ENCODE data around the gene CHML.

CHML gene

DNA sequence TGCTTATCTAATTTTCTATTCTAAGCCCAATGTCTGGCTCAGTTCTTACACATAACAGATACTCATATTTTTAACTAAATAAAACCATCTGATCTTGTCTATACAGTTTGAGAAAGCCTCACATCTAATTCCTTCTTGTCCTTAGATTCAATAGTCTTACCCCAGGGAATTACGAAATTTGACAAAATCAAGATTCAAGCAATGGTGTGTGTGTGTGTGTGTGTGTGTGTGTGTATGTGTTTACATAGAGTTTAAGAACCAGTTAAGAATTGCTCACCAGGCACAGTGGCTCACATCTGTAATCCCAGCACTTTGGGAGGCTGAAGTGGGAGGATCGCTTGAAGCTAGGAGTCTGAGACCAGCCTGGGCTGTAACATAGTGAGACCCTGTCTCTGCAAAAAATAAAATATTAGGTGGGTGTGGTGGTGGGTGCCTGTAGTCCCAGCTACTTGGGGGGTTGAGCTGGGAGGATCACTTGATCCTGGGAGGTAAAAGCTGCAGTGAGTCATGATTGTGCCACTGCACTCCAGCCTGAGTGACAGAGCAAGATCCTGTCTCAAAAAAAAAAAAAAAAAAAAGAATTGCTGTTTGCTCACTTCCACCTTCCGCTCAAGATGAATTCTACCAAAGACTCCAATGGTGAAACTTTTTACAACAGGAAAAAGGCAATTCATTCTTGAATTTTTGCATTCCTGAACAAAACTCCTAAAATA lies 18.1 kb upstream of the CHML start:
- H3K4me3 ChIP-seq (ENCODE audit: low read length) = no peak overlapping the region
- DNase-seq (ENCODE audit: low read depth) = no peak
- TF ChIP-seq, protein P1, sequence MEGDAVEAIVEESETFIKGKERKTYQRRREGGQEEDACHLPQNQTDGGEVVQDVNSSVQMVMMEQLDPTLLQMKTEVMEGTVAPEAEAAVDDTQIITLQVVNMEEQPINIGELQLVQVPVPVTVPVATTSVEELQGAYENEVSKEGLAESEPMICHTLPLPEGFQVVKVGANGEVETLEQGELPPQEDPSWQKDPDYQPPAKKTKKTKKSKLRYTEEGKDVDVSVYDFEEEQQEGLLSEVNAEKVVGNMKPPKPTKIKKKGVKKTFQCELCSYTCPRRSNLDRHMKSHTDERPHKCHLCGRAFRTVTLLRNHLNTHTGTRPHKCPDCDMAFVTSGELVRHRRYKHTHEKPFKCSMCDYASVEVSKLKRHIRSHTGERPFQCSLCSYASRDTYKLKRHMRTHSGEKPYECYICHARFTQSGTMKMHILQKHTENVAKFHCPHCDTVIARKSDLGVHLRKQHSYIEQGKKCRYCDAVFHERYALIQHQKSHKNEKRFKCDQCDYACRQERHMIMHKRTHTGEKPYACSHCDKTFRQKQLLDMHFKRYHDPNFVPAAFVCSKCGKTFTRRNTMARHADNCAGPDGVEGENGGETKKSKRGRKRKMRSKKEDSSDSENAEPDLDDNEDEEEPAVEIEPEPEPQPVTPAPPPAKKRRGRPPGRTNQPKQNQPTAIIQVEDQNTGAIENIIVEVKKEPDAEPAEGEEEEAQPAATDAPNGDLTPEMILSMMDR (conservative IDR thresholded peaks at IDR 0.05; ENCODE audit: low read depth, low read length) = no peak

DNA sequence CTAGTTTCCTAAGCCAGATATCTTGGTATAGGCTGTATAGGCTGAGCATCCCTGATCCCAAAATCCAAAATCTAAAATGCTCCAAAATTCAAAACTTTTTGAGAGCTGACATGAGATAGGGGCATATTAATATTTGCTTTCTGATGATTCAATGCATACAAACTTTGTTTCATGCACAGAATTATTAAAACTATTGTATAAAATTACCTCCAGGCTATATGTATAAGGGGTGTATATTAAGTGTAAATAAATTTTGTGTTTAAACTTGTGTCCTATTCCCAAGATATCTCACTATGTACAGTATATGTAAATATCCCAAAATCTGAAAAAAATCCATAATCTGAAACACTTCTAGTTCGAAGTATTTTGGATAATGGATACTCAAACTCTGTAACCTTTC lies 14.5 kb upstream of the CHML start:
- TF ChIP-seq, protein P1 (conservative IDR thresholded peaks at IDR 0.05; ENCODE audit: low read depth, low read length) = no peak
- no peak for DNase-seq (ENCODE audit: low read depth)
- H3K4me3 ChIP-seq (ENCODE audit: low read length) = no peak overlapping the region

DNA sequence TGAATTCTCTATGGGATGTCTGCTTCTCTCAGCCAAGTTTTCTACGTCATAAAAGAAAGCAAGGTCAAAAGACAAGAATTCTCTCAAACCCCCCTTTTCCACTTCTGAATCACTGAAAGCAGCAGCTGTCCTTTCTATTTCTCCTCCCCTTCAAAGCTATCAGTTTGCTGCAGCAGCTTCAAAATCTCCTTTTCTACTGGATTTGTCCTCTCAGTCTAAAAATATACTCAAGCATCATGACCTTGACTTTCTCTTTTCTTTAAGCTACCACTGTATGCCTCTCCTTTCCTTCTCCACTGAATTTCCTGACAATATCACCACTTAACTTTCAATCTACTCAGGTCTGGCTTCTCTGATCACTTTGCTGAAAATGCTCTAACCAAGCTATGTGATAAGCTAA lies 13.8 kb upstream of the CHML start:
- no peak for DNase-seq (ENCODE audit: low read depth)
- H3K4me3 ChIP-seq (ENCODE audit: low read length) = no peak overlapping the region
- TF ChIP-seq, protein P1 (conservative IDR thresholded peaks at IDR 0.05; ENCODE audit: low read depth, low read length) = no peak

DNA sequence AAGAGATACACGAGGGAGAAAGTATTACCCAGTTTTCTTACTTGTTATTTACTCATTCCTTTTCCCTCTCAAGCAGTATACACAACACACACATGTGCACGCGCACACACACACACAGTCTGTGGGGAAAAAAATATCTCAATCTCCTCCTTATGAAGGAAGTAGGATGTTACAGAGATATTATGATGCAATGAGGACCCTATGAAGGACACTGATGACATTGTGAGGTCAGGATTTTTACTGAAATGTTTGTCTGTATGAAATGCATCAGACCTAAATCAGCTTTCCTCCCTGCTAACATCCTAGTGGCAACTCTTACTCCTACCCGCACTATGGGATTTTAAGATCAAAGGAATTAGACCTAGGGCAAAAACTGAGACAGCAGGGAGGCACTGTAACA lies 11.8 kb upstream of the CHML start, which contains the start of gene WDR64:
TSS of gene WDR64 (plus strand) at position 270 of the 400 bp plus-strand sequence. CDS start 204 bp downstream, outside the sequence.
- TF ChIP-seq, protein P1 (conservative IDR thresholded peaks at IDR 0.05; ENCODE audit: low read depth, low read length) = no peak
- H3K4me3 ChIP-seq (ENCODE audit: low read length) = no peak within 1 kb of the TSS
- DNase-seq (ENCODE audit: low read depth) = no peak

DNA sequence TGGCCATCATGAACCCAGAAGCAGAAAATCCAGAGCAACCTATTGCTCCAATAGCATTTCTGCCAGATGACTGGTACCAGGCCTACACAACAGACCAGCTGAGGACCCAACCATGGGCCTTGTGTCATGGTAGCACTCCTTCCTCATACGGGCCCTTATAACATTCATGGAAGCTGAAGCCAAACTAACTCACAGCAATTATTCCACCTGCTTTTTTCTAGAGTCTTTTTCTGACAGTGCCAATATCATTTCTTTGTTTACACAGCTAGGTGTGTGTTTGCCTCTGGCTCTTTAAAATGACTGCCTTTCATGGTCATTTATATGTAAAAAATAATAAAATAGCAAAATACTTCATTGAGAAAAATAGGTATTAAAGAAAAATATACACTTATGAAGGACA lies 8.0 kb upstream of the CHML start:
- no peak overlapping the region for H3K4me3 ChIP-seq (ENCODE audit: low read length)
- DNase-seq (ENCODE audit: low read depth) = no peak
- TF ChIP-seq, protein P1 (conservative IDR thresholded peaks at IDR 0.05; ENCODE audit: low read depth, low read length) = no peak

DNA sequence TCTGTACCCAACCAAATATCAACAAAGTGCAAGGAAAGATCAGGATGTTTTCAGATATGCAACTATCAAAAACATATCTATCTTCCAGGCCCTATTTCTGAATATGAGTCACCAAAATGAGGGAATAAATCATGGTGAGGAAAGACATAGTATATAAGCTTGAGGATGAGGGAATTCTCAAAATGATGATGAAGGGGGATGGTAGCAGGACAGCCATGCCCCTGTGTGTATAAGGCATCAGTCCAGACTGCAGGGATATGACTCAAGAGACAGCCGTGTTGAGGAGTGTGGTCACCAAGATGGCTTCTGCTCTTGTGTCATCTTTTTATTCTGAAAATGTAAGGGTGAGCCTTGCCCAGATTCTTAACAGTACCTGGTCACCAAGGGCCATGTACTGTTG lies 7.5 kb upstream of the CHML start:
- TF ChIP-seq, protein P1 (conservative IDR thresholded peaks at IDR 0.05; ENCODE audit: low read depth, low read length) = no peak
- H3K4me3 ChIP-seq (ENCODE audit: low read length) = no peak overlapping the region
- no peak for DNase-seq (ENCODE audit: low read depth)

DNA sequence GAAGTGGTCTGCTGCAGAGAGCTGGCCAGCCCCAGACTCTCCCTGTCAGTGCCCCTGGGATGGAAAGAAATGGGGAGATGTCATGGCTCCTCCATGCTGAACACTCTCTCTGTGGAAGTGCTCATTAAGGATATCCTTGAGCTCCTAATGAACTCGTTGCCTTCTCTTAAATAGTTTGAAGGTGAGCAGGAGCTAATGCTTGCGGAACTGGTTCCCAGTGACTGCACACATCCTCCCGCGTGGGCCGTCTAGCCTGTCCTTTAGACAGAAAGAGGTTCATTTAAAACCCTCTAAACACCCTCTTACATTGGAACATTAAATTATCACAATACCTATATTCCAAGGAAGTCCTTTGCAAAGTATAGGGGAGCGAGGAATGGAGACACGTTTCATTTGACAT lies 6.0 kb upstream of the CHML start:
- DNase-seq (ENCODE audit: low read depth) = no peak
- TF ChIP-seq, protein P1 (conservative IDR thresholded peaks at IDR 0.05; ENCODE audit: low read depth, low read length) = no peak
- no peak overlapping the region for H3K4me3 ChIP-seq (ENCODE audit: low read length)
